ENCODE data around the gene PPP1R9B.

PPP1R9B gene

DNA sequence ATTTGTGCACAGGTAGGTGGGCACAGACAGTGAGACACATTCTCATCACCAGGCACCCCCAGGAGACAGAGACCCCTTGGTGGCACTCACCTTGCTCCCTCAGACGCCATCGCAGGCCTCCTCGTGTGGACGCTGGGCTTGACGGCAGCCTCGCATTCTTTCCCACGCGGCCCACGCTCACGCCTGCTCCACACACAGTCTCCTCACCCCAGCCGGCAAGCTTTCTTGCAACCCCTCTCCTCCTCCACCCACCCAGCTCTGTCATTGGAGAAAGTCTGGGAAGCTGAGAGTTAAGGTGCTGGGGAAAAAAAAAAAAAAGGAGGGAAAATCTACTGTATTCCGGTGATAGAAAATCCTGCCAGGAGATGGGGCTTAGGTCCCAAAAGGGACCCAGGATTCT is 30.1 kb upstream of the PPP1R9B start:
- no peak for TF ChIP-seq GLIS3 (CRISPR knock-in tag; IDR thresholded peaks at IDR 0.05)
- TF ChIP-seq ZNF70 (CRISPR knock-in tag; IDR thresholded peaks at IDR 0.05) = no peak
- TF ChIP-seq ZNF8 (CRISPR knock-in tag; IDR thresholded peaks at IDR 0.05) = no peak
- TF ChIP-seq POU6F1 (CRISPR knock-in tag; IDR thresholded peaks at IDR 0.05; ENCODE audit: borderline replicate concordance, low read depth) = no peak
- no peak for ATAC-seq

GRCh38 chr17:50180111-50180510 is 29.6 kb upstream of the PPP1R9B start:
- TF ChIP-seq PPARA (CRISPR knock-in tag; IDR thresholded peaks at IDR 0.05; ENCODE audit: borderline replicate concordance) = no peak
- TF ChIP-seq, protein P1, sequence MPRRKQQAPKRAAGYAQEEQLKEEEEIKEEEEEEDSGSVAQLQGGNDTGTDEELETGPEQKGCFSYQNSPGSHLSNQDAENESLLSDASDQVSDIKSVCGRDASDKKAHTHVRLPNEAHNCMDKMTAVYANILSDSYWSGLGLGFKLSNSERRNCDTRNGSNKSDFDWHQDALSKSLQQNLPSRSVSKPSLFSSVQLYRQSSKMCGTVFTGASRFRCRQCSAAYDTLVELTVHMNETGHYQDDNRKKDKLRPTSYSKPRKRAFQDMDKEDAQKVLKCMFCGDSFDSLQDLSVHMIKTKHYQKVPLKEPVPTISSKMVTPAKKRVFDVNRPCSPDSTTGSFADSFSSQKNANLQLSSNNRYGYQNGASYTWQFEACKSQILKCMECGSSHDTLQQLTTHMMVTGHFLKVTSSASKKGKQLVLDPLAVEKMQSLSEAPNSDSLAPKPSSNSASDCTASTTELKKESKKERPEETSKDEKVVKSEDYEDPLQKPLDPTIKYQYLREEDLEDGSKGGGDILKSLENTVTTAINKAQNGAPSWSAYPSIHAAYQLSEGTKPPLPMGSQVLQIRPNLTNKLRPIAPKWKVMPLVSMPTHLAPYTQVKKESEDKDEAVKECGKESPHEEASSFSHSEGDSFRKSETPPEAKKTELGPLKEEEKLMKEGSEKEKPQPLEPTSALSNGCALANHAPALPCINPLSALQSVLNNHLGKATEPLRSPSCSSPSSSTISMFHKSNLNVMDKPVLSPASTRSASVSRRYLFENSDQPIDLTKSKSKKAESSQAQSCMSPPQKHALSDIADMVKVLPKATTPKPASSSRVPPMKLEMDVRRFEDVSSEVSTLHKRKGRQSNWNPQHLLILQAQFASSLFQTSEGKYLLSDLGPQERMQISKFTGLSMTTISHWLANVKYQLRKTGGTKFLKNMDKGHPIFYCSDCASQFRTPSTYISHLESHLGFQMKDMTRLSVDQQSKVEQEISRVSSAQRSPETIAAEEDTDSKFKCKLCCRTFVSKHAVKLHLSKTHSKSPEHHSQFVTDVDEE (CRISPR knock-in tag; IDR thresholded peaks at IDR 0.05) = no peak
- TF ChIP-seq ZC3H10 (CRISPR knock-in tag; IDR thresholded peaks at IDR 0.05) = no peak
- TF ChIP-seq ZFP30 (CRISPR knock-in tag; IDR thresholded peaks at IDR 0.05) = no peak
- TF ChIP-seq GLIS3 (CRISPR knock-in tag; IDR thresholded peaks at IDR 0.05) = no peak
- TF ChIP-seq TCF4 (CRISPR knock-in tag; IDR thresholded peaks at IDR 0.05; ENCODE audit: borderline replicate concordance) = no peak
- TF ChIP-seq CREB5 (CRISPR knock-in tag; IDR thresholded peaks at IDR 0.05; ENCODE audit: low read depth) = no peak
- no peak for ATAC-seq

- no peak; the same call in 1 of the 2 replicates for TF ChIP-seq SNAI2 (CRISPR knock-in tag; IDR thresholded peaks at IDR 0.05)
- TF ChIP-seq ISL1 (CRISPR knock-in tag; IDR thresholded peaks at IDR 0.05) = no peak
- TF ChIP-seq ESRRG (CRISPR knock-in tag; IDR thresholded peaks at IDR 0.05) = no peak
- no peak for TF ChIP-seq BACH2 (CRISPR knock-in tag; IDR thresholded peaks at IDR 0.05; ENCODE audit: borderline replicate concordance)
- peak; percentile 88; the same call in 1 of the 2 replicates for TF ChIP-seq PATZ1 (CRISPR knock-in tag; IDR thresholded peaks at IDR 0.05; ENCODE audit: borderline replicate concordance)
- no peak for TF ChIP-seq POU6F1 (CRISPR knock-in tag; IDR thresholded peaks at IDR 0.05; ENCODE audit: borderline replicate concordance, low read depth)
- no peak for TF ChIP-seq CREB5 (CRISPR knock-in tag; IDR thresholded peaks at IDR 0.05; ENCODE audit: low read depth)
- no peak for TF ChIP-seq ZNF8 (CRISPR knock-in tag; IDR thresholded peaks at IDR 0.05)
- TF ChIP-seq ZNF70 (CRISPR knock-in tag; IDR thresholded peaks at IDR 0.05) = 0 out of 2 replicates have a peak, but pooled peaks have one; percentile 6
- TF ChIP-seq, protein P1 (CRISPR knock-in tag; IDR thresholded peaks at IDR 0.05) = peak; percentile 19; the same call in 1 of the 2 replicates
- no peak for TF ChIP-seq PPARA (CRISPR knock-in tag; IDR thresholded peaks at IDR 0.05; ENCODE audit: borderline replicate concordance)
- TF ChIP-seq GLIS3 (CRISPR knock-in tag; IDR thresholded peaks at IDR 0.05) = peak; percentile 6; the same call in 1 of the 2 replicates
- TF ChIP-seq TCF4 (CRISPR knock-in tag; IDR thresholded peaks at IDR 0.05; ENCODE audit: borderline replicate concordance) = 0 out of 2 replicates have a peak, but pooled peaks have one; percentile 43
- TF ChIP-seq ZFP3 (CRISPR knock-in tag; IDR thresholded peaks at IDR 0.05) = peak; percentile 30; the same call in 1 of the 2 replicates
- no peak for TF ChIP-seq ZC3H10 (CRISPR knock-in tag; IDR thresholded peaks at IDR 0.05)
- ATAC-seq = peak; percentile 76
These were observed 27.7 kb upstream of the PPP1R9B start for GRCh38 chr17:50177983-50178834.

Measured in SK-N-SH treated with all-trans-retinoic acid at 6 μM for 48 hours (cell line).